PC-3 (cell line): ENCODE measurements around the gene S100A7. TPM values are rescaled to one million over a fixed set of nuclear protein-coding genes. Genes with fewer than 3 reads are reported as not detected.

Experiments used
- ATAC-seq: fragments of 200-7000 bp; cut with Tn5 transposase; 2 replicates; pipeline ENCODE4 v1.9.1; 2020; ENCODE audit warnings: mild to moderate bottlenecking, moderate library complexity
- BruUV-seq: library from RNA; stranded (reverse); fragments of 400-500 nt; replicated peaks from 2 replicates; lab custom pipeline; 2021; lab: Mats Ljungman, UMichigan
- CTCF ChIA-PET: fragments of 300-600 bp; sonication (Branson Sonifier 250); formaldehyde crosslinking; loops from one replicate; lab custom pipeline; 2022; ENCODE audit warnings: antibody characterized with exemption; lab: Charles Lee
- POLR2A ChIA-PET: fragments of 300-600 bp; sonication (Branson Sonifier 250); formaldehyde crosslinking; loops from one replicate; lab custom pipeline; 2022; ENCODE audit warnings: antibody characterized with exemption; ENCODE audit not compliant: unreplicated experiment; lab: Charles Lee
- DNase-seq: peaks from one replicate; pipeline ENCODE4 v3.0.0-alpha.2; 2015
- H2AFZ ChIP-seq: fragments of 300-600 bp; sonication (generic); 2 replicates; pipeline ENCODE4 v1.6.0; 2016; ENCODE audit warnings: antibody characterized with exemption, low read length
- H3F3A ChIP-seq: fragments of 300-600 bp; sonication (generic); one replicate; pipeline ENCODE4 v1.6.0; 2017; ENCODE audit warnings: antibody characterized with exemption, low read length, control low read depth, mild to moderate bottlenecking; ENCODE audit not compliant: unreplicated experiment
- H3K27ac ChIP-seq: fragments of 300-600 bp; sonication (generic); 2 replicates; pipeline ENCODE4 v1.5.1; 2016; ENCODE audit warnings: mild to moderate bottlenecking, low read length
- H3K27me3 ChIP-seq: fragments of 300-600 bp; sonication (generic); 2 replicates; pipeline ENCODE4 v1.6.1; 2016; ENCODE audit warnings: low read length, mixed read lengths
- H3K36me3 ChIP-seq: fragments of 300-600 bp; sonication (generic); 2 replicates; pipeline ENCODE4 v1.6.1; 2016; ENCODE audit warnings: low read depth, mixed run types, low read length, mixed read lengths
- H3K4me1 ChIP-seq: fragments of 300-600 bp; sonication (generic); 2 replicates; pipeline ENCODE4 v1.5.1; 2016; ENCODE audit warnings: low read length; ENCODE audit not compliant: insufficient read depth
- H3K4me2 ChIP-seq: fragments of 300-600 bp; sonication (generic); 2 replicates; pipeline ENCODE4 v1.6.0; 2016; ENCODE audit warnings: low read length
- H3K4me3 ChIP-seq: fragments of 300-600 bp; sonication (generic); 2 replicates; pipeline ENCODE4 v1.5.1; 2016; ENCODE audit warnings: mild to moderate bottlenecking, low read length, mixed read lengths
- H3K79me2 ChIP-seq: fragments of 300-600 bp; sonication (generic); 2 replicates; pipeline ENCODE4 v1.6.1; 2017; ENCODE audit warnings: low read length, mixed read lengths
- H3K9ac ChIP-seq: fragments of 300-600 bp; sonication (generic); 2 replicates; pipeline ENCODE4 v1.6.0; 2016; ENCODE audit warnings: mild to moderate bottlenecking, low read length
- H3K9me2 ChIP-seq: fragments of 300-600 bp; sonication (generic); replicated peaks from 2 replicates; pipeline ENCODE4 v1.6.1; 2016; ENCODE audit warnings: mixed run types, low read length, mixed read lengths
- H3K9me3 ChIP-seq: fragments of 300-600 bp; sonication (generic); 2 replicates; pipeline ENCODE4 v1.6.1; 2016; ENCODE audit warnings: low read length, mixed read lengths
- H4K20me1 ChIP-seq: fragments of 300-600 bp; sonication (generic); 2 replicates; pipeline ENCODE4 v1.6.1; 2016; ENCODE audit warnings: low read length, mixed read lengths
- EZH2 ChIP-seq: fragments of 300-600 bp; sonication (generic); IDR thresholded peaks from one replicate; pipeline ENCODE4 v1.6.1; 2017; ENCODE audit warnings: antibody characterized with exemption, mild to moderate bottlenecking, low read length; ENCODE audit not compliant: unreplicated experiment
- EZH2phosphoT487 ChIP-seq: fragments of 300-600 bp; sonication (generic); IDR thresholded peaks from 2 replicates; pipeline ENCODE4 v1.6.1; 2018; ENCODE audit warnings: mild to moderate bottlenecking, antibody characterized with exemption, low read length, borderline replicate concordance
- intact Hi-C: fragments of 100-400 bp; cut with micrococcal nuclease; formaldehyde crosslinking; loops from 2 replicates; pipeline ENCODE4 v1.9.0; 2023
- total RNA-seq: library from RNA; depleted of rRNA; stranded (reverse); fragments of >200 nt; gene quantifications from 2 replicates; pipeline ENCODE4 v1.2.3, GENCODE V29; 2014
- TF ChIP-seq, protein P1 (sequence below): fragments of 300-600 bp; sonication (generic); conservative IDR thresholded peaks from 2 replicates; pipeline ENCODE4 v1.5.1; 2017; ENCODE audit warnings: antibody characterized with exemption, low read depth, mild to moderate bottlenecking, low read length

S100A7 gene
- total RNA-seq, 1 experiment from 2014 or later: not detected

DNA sequence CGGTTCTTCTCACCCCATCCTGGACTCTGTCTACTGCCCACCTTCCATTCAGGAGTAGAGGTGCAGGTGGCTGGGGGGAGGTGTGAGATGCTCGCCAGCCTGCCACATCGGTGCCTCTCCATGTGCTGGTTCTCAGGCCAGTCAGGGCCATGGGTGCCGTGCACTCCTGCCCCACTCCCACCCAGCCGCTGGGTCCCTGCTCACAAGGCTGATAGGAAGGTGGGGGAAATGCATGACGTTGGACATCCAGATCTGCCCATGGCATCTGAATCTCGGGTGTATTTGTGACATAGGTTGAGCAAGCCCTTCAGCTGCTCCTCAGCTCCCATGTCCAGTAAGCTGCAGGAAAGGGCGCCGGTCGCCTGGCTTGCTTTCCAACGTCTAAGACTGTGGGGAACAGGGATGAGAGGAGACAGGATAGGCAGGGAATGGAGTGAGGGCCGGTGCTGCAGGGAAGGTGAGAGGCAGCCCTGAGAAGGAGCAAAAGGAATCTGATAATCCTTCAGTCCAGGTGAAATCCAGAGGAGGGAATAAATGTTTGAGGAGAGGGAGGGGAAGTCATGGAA, 32.3 kb downstream of the S100A7 start:
- Histone ChIP-seq H3K79me2 (no peaks in the 10 kb centered on the region), H3K4me2 (no peak overlapping the region), H3K4me1 (no peaks in the 10 kb centered on the region), H3K27me3 (peaks cover 52% of the 10 kb centered on the region), H3K9ac (no peak overlapping the region), H3K36me3 (no peaks in the 10 kb centered on the region), H3F3A (no peaks in the 10 kb centered on the region), H3K9me2 (no peaks in the 10 kb centered on the region), H4K20me1 (no peaks in the 10 kb centered on the region), H3K9me3 (no peaks in the 10 kb centered on the region), H3K27ac (no peak overlapping the region), H3K4me3 (no peak overlapping the region), H2AFZ (no peak overlapping the region)
- no TSS peak for BruUV-seq
- DNase-seq (no peak), ATAC-seq (no peak)
- intact Hi-C loops: no loop called here
- no peak for TF ChIP-seq EZH2phosphoT487
- CTCF ChIA-PET: no interaction called here
- POLR2A ChIA-PET: no interaction called here

DNA sequence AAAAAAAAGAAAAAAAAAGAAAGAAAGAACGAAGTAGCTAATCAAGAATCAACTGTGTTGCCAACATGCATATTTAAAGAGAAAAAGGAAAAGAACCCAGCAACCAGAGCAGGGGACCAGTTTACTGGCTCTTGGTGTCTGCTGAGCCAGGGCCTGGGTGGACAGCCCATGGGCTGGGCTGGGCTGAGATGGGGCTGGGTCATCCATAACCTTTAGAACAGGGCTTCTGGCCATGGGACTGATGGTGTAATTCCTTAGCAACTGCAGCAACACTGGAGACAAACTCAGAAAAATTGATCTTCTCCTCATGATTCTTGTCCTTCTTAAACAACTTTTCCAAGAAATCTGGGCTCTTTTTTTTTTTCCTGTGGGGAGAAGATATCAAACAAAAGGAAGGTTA, 33.6 kb downstream of the S100A7 start:
- no peaks in the 10 kb centered on the region for H3K79me2 ChIP-seq
- no peak overlapping the region for H3K4me3 ChIP-seq
- intact Hi-C loops: no loop called here
- H3K27me3 ChIP-seq: peaks cover 45% of the 10 kb centered on the region
- H2AFZ ChIP-seq: no peak overlapping the region
- H3K9me3 ChIP-seq: no peaks in the 10 kb centered on the region
- BruUV-seq: no TSS peak
- H3K4me2 ChIP-seq: no peak overlapping the region
- TF ChIP-seq, protein P1, sequence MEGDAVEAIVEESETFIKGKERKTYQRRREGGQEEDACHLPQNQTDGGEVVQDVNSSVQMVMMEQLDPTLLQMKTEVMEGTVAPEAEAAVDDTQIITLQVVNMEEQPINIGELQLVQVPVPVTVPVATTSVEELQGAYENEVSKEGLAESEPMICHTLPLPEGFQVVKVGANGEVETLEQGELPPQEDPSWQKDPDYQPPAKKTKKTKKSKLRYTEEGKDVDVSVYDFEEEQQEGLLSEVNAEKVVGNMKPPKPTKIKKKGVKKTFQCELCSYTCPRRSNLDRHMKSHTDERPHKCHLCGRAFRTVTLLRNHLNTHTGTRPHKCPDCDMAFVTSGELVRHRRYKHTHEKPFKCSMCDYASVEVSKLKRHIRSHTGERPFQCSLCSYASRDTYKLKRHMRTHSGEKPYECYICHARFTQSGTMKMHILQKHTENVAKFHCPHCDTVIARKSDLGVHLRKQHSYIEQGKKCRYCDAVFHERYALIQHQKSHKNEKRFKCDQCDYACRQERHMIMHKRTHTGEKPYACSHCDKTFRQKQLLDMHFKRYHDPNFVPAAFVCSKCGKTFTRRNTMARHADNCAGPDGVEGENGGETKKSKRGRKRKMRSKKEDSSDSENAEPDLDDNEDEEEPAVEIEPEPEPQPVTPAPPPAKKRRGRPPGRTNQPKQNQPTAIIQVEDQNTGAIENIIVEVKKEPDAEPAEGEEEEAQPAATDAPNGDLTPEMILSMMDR: no peak
- TF ChIP-seq EZH2phosphoT487 (no peak), EZH2 (no peak)
- no peak overlapping the region for H3K9ac ChIP-seq
- no peaks in the 10 kb centered on the region for H3F3A ChIP-seq
- no peaks in the 10 kb centered on the region for H4K20me1 ChIP-seq
- no peaks in the 10 kb centered on the region for H3K9me2 ChIP-seq
- ATAC-seq (no peak), DNase-seq (no peak)
- no peaks in the 10 kb centered on the region for H3K4me1 ChIP-seq
- CTCF ChIA-PET: interaction anchor here (0.6 kb wide), 1 partner anchor 23 kb away, joined by 5 read pairs; no protein-coding TSS in a partner anchor
- H3K36me3 ChIP-seq: no peaks in the 10 kb centered on the region
- no peak overlapping the region for H3K27ac ChIP-seq
- POLR2A ChIA-PET: no interaction called here

DNA sequence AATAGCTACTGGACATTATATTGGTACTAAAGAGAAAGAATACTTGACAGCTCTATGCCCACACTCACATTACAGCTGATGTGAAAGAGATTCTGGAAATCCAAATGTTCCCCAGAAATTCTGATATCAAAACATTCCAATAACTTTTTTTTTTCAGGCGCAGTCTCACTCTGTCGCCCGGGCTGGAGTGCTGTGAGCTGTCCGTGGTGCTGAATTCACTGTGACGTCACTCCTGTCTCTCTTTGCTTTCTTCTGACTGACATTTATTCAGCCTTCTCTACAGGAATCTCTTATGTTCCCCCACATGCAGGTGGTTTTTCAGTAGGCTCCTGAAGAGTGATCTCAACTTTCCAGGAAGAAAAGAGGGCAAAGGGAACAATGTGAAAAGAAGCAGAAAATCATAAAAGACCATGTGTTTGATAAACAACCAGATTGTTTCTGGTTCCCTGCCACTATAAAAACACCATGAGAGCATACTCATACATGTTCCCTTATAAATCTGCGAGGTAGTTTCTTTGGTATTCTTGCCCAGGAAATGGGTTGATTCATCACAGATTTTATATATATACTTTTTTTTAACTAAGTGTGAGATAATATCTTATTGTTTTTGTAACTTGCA, 37.9 kb downstream of the S100A7 start:
- intact Hi-C loops: no loop called here
- Histone ChIP-seq H3K9me2 (no peaks in the 10 kb centered on the region), H3K4me2 (no peak overlapping the region), H3K27ac (no peak overlapping the region), H3K79me2 (no peaks in the 10 kb centered on the region), H3K9me3 (no peaks in the 10 kb centered on the region), H3F3A (no peaks in the 10 kb centered on the region), H3K4me3 (no peak overlapping the region), H3K4me1 (no peaks in the 10 kb centered on the region), H4K20me1 (no peaks in the 10 kb centered on the region), H3K9ac (no peak overlapping the region), H2AFZ (no peak overlapping the region), H3K36me3 (no peaks in the 10 kb centered on the region), H3K27me3 (peaks cover 58% of the 10 kb centered on the region)
- ChIA-PET POLR2A (no interaction called here), CTCF (no interaction called here)
- TF ChIP-seq, protein P1: no peak
- no peak for TF ChIP-seq EZH2
- TF ChIP-seq EZH2phosphoT487: no peak
- DNase-seq: peak; percentile 86
- no TSS peak for BruUV-seq
- ATAC-seq: peak; percentile 75
